Right ventricle myocardium superior (tissue), 1 donor: ENCODE measurements around the gene ARHGAP26. TPM values are rescaled to one million over a fixed set of nuclear protein-coding genes. Genes with fewer than 3 reads are reported as not detected.
A peak's percentile ranks its signal among the peaks of the same experiment; 100 is the strongest.

Experiments
- ATAC-seq: fragments of 200-7000 bp; cut with Tn5 transposase; one replicate; pipeline ENCODE4 v1.9.1; 2020; ENCODE audit warnings: mild to moderate bottlenecking; ENCODE audit not compliant: poor library complexity
- DNase-seq: peaks from one replicate; pipeline ENCODE4 v3.0.0-alpha.2; 2020
- intact Hi-C: fragments of 100-400 bp; cut with DNase I; formaldehyde crosslinking; loops from one replicate; pipeline ENCODE4 v1.11.2; 2022
- total RNA-seq: library from RNA; stranded (reverse); fragmentation: NEBNext Ultra II Directional; extraction: Animal tissue kit (Norgen Biotek cat#: 25700); gene quantifications from one replicate; pipeline ENCODE4 v1.2.1, GENCODE V29; 2021
- donor health status: DM: no; HTN: yes; CAD: no; lungs with severe emphysema.

ARHGAP26 gene
- total RNA-seq, 1 donor from 2014 or later = 32.5 TPM

DNA sequence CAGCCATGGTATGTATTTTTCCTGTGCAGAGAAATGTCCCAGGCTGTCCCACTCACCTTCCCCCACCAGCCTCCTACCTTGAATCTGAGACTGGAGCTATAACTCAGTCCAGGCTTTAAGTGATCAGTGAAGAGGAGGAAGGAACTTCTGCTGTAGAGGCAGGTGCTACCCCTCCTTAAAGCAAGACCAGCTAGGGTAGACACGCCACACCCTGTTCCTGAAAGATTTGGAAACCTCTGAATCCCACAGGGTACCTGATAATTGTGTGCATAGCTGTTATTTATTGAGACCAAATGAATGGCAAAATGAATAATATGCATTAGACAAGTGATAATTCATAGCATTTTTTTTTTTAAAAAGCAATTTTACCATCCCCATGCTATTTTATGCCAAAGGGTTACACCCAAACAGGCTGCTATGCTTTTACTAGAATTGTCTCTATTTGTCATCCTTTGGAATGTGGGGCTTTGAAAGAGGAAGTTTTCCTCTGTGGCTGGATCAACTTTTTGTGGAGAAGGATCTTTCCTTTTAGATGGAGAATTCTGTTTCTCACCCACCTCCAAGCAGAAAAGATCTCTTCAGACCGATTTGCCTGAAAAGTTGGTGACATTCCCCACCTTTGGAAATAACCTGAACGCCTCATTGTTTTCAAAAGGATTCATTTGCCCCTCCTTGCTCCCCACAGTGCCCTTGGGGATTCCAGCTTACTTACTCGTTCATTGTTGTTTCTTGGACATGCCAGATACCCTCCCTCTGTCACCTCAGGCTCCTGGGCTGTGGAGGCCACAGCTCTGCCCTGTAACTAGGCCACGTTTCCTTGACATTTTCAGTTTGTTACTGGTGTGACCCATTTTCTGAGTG lies 384.6 kb downstream of the ARHGAP26 start:
- intact Hi-C loops = no loop called here
- no peak for ATAC-seq
- DNase-seq = no peak

DNA sequence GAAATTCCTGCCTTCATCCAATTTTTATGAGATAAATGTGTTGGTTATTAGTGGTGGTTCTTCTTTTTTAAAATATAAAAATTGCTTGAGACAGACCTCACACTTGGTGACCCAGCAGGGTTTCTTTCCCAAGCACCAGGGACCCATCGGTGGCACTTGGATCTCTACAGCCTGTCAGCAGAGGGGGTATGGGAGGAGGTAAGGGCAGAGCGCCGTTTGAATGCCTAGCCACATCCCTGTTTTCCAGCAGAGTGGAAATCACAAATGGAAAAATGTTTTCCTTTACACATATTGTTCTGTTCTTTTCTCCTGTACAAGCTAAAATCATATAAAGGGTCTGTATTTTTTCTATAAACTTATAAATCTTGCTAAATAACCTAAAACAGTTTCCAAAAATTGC lies 385.3 kb downstream of the ARHGAP26 start:
- ATAC-seq (no peak), DNase-seq (no peak)
- intact Hi-C loops = no loop called here

DNA sequence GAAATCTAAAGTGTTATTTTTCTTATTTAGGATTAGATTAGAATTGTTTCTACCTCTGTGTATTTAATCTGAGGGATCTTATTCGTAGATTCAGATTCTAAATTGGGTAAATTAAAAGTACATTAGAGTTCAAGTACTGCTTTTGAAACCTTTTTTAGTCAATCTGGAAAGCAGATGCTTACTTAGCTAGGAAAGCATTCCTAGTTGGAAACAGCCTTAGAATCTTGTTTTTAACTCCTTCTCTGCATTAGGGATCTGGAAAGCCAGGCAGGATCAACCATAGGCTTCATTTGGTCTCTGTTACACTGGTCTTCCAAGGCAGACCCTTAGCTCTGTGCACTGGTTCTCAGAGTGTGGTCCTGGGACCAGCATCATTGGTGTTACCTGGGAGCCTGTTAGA lies 385.9 kb downstream of the ARHGAP26 start:
- intact Hi-C loops = no loop called here
- no peak for DNase-seq

DNA sequence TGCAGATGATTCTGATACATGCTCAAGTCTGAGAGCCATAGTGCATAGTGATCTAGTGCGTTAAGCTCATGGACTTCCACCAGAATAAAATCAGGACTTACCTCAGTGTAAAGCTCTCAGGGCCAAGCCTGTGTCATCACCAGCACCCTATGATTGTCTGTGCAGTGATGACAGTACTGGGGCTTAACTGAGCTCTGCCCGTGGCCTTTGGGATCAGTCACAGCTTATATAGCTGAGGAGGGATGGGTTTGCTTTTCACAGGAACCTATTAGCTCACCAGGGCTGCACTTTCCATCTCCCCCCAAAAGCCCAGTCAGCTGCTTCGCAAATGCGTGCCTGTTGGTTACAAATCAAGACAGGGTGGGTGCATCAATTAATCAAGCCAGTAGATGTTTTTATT lies 386.4 kb downstream of the ARHGAP26 start:
- intact Hi-C loops = no loop called here
- no peak for DNase-seq
- ATAC-seq = no peak

More for the DNA sequence above, 385.9 kb downstream of the ARHGAP26 start:
- no peak for ATAC-seq

DNA sequence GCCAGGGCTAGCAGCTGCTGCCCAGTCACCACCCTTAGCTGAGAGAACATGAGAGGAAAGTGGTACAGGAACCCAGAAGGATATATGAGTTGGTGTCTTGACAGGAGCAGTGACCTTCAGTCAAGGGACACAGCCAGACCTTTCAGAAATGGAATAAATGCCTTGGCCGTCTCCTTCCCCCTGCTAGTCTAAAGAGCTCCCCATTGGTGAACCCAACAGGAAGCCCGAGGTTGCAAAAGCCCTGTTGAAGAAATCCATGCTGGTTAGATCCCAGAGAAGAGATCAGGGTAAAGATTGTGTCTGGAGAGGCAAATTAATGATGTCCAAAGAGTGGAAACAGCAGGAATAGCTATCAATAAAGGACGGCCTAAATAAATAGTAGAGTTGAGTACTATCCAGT lies 388.9 kb downstream of the ARHGAP26 start:
- no peak for ATAC-seq
- intact Hi-C loops = no loop called here
- no peak for DNase-seq

DNA sequence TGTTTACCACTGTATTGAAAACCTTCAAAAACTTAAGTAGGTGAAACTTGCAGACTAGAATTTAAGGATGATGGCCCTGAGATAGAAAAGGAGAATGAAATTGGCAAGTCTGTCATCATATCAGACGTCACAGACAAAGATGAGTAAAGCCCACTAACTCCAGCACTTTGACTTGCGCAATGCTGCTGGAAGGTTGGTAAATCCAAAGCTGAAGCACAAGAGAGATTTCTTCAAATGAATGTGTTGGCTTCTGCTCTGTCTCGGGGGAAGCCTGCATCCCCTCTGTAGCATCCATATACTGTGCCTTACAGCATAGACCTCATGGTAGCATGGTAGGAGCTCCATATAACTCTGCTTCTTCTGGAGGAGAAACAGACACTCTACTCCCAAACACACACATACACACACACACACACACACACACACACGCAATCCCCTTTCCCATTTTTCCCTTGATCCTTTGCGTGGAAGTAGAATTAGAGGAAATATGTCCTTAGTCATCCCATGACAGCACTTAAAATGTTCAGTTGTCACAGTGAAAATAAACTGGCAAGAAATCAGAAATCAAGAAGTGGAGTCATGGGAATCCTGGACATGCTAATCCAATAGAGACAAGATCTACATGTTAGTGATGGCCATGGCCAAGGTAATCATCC lies 391.8 kb downstream of the ARHGAP26 start:
- intact Hi-C loops = no loop called here
- peak; percentile 46 for ATAC-seq
- DNase-seq = no peak

DNA sequence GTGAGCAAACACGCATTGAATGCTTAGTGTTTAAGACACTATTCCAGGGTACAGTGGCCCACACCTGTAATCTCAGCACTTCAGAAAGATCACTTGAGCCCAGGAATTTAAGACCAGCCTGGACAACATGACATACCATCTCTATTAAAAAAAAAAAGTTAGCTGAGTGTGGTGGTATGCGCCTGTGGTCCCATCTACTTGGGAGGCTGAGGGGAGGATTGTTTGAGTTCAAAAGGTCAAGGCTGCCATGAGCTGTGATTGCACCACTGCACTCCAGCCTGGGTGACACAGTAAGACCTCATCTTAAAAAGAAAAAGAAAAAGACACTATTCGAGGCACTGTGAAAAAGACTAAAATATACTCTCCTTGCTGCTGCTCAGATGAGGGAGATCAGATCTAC lies 392.6 kb downstream of the ARHGAP26 start:
- no peak for DNase-seq
- no peak for ATAC-seq
- intact Hi-C loops = no loop called here

DNA sequence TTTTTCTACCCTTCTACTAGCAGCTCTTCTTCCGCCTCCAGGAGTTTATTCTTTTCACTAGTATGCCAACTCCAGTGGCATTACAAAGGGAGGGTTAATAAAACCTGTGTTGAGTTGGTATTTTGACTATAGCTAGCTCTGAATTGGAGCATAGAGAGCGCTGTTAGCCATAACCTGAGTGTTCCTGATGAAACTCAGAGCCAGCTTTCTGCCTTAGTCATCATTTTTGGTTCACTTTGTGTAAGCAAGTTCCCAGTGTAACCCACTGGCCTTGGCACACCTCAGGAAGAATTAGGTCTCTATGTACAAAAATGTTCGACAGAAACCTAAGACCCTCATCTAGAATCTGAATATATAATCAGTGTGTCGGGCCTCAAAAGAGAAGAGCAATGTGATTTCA lies 394.4 kb downstream of the ARHGAP26 start:
- DNase-seq (no peak), ATAC-seq (no peak)
- intact Hi-C loops = no loop called here

DNA sequence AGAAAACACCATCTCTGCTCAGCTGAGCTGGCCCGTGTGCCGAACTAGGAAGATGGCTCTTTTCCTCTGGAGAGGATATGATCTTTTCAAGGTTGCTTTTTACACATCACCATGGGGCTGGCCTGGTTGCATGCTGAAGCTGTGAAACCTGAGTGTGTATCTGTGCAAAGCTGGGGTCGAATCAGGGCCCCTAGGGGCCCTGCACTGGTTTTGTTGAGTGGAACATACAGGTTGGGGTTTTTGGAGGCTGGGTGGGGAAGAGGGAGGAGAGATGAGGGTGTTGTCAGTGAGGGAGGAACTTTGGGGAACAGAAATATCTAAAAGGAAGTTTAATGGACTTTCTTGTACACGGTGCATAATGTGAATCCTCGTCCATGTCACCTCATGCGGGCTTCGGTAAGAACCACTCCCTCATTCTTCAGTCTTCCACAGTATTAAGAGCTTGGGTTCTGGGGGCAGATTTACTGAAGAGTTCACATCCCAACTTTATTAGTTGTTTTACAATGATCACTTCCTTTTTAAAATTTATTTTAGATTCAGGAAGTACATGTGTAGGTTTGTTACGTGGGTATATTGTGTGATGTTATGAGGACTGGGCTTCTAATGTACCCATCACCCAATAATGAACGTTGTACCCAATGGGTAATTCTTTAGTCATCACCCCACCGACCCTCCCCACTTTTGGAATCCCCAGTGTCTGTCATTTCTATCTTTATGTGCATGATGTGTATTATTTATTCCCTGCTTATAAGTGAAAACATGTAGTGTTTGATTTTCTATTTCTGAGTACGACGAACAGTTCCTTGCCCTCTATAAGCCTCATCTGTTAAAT lies 395.1 kb downstream of the ARHGAP26 start:
- DNase-seq (no peak), ATAC-seq (no peak)
- intact Hi-C loops = no loop called here

DNA sequence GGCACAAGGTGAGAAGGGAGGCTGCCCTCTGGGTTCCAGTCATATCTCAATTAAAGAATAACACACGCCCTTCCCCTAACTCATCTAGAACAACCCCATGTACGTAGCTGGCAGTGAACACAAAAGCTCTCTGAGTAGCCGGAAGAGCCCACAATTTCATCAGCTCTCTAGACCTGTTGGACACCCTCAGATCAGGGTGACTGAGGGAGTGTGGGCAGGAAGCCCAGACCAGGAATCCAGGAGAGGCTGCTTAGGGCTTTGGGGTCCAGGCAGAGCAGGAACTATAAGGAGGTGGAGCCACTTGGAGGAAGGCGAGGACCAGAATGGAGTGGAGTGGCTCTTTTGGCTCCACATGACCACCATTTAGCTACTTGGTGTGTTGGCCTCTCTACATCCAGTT lies 395.9 kb downstream of the ARHGAP26 start:
- ATAC-seq = no peak
- intact Hi-C loops = no loop called here
- DNase-seq = no peak

DNA sequence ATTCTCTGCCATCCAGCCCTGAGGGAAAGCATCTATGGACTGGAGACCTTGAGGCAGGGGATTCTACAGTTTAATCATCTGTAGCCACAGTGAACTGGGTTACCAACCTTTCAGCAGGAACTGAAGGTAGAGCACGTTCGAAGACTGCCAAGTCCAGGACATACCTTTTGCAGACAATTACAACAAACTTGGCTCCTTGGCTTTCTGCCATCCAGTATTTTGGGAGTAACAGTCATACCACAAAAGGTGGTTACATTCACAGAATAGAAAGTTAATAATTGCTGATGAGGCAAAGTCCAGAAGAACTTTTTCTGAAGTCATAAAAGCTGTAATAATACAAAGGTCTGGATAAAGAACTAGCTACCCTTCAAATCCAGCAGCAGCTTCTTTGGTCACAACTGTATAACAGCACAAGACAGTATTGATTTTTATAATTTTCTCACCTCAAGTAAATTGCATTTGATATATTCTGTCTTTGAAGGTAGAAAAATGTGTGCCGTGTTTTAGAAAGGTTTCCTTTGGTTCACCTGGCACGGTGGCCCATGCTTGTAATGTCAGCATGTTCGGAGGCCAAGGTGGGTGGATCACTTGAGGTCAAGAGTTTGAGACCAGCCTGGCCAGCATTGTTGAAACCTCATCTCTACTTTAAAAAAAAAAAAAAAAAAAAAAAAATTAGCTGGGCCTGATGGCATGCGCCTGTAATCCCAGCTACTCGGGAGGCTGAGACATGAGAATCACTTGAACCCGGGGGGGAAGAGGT lies 396.7 kb downstream of the ARHGAP26 start:
- no peak for ATAC-seq
- DNase-seq = no peak
- intact Hi-C loops = no loop called here

DNA sequence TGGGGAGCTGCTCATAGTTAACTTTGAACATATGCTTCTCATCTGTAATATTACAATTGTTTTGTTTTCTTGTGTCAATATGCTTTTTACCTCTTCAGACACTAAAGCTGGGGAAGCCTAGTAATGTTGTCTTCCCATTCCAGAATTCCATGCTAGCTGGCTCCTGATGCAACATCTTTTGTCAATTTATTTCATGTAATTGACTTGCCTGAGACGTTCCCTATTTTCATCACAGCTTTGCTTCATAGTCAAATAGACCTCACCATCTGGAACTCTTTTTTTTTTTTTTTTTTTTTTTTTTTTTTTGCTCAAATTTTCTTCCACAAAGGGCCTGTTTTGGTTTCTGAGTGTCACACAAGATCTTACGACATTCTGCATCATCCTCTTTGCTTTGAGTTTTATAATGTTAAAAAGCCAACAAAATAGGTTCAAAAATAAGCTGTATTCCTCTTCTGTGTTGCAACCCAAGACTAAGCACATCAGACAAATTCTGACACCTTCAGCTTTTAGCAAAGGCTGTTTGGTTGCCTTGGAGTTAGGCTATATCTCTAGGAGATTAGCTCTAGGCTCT lies 398.1 kb downstream of the ARHGAP26 start:
- DNase-seq (no peak), ATAC-seq (no peak)
- intact Hi-C loops = no loop called here

DNA sequence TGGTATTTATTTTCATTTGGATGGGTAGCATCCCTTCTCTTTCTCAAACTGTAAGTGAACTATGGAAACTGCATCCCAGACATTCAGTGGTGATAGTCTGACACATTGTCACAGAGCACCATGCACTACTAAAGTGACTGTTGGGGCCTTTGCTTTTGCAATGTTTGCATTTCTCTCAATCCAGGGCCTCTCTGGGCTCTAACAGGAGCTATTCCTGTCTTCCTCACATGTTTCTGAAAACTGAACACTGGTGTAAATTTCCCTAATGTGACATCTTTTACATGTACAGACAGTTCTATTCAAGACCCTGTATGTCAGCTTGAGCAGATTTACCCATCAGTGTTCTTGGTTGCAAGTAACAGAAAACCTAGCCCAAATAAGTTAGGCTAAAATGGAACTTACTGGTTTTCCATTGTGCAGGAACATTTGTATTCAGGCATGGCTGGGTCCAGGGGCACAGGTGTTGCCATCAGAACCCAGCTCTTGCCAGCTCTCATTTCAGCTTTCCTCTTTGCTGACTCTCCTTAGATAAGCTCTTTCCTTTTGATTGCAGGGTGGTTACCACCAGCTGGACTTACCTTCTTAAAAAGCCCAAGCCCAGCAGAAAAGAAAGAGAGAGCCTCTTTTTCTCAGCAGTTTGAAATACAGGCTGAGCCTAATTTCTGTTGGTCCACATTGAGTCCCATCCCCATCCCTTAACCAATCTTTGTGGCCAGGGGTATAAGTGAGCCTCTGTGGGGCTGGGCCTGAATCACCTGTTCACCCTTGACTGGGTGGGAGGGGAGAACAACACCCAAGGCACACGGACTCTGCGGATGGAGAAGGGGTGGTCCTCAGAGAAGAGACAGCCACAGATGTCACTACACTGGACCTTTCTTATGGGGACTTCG lies 399.0 kb downstream of the ARHGAP26 start:
- no peak for ATAC-seq
- no peak for DNase-seq
- intact Hi-C loops = no loop called here

DNA sequence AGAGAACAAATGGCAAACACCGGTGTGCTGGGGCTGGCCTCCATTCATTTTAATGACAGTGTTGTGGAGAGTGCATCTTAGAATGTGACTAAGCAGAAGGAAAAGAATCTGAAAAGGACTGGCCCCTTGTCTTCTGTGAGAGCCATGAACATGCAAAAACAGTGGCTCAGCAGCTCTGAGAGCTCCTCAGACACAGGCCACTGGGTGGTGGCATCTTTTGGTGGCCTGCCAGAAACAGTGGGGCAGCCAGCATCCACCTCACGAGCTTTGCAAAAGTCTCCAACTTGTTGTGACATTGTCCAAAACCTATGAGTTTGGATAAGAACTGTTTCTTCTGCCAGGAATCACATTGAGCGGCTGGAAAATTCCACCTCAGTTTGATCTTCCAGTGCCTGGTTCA lies 399.9 kb downstream of the ARHGAP26 start:
- intact Hi-C loops = no loop called here
- no peak for DNase-seq
- no peak for ATAC-seq

DNA sequence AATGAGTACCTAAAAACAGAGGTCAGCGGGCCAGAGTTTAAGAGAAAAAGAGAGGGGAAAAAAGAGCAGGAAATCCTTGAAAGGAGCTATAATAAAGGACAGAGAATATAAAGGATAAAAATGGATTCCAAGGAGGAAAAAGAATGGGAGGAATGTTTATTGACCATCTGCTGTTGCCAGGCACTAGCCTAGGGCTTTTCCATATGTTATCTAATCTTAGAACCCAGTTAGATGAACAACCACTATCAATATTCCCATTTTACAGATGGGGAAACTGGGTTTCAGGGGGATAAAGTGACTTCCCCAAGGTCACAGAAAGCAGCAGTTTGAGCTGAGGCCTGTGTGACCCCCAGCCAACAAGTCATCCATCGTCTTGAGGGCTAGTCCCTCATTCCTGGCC lies 400.8 kb downstream of the ARHGAP26 start:
- DNase-seq = no peak
- intact Hi-C loops = no loop called here
- no peak for ATAC-seq

DNA sequence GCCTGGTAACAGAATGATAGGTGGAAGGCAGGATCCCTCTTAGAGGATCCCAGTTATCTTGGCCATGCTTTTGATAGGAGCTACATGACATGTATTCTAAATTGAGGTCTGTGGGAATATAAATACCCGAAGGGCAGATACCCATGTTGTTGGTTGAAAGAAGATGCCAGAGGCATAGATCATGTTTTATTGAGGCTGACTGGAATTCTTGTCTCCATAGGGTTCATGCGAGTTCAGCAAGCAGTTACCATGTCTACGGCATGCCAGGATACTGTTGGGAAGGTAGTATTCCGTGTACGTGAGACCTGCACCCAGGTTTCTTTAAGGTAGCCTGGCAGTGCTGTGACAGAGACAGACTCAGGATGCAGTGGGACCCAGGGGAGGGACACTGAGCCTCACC lies 402.6 kb downstream of the ARHGAP26 start:
- no peak for ATAC-seq
- DNase-seq = no peak
- intact Hi-C loops = no loop called here

DNA sequence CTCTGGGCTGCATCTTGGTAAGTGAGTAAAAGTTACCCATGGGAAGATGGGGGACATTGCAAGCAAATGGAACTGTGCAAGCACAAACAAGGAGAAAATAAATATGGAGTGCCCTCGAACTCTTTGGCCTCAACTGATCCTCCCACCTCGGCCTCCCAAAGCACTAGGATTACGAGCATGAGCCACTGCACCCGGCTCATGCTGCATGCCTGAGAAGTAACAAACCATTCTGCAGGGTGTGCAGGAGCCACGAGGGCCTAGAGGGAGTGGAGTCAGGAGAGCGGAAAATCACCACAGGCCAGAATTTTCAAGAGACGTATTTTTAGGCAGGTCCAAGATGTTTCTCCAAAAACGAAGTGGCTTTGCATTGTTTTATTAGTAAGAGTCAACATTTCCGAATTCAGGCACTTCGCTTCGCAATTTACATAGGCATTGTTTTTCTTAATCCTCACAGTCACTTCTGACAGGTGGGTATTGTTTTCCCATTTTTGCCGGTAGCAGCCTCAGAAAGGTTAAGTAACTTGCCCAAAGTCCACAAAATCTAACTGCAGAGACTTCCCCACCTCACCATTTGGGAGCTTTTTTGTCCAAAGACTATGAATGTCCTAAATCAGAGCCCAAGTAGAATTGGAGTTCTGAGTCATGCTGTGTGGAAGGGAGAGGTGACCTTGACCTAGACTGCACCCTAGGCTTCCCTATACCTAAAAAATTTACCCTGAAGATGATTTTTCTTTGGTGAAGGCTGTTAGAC lies 403.1 kb downstream of the ARHGAP26 start:
- intact Hi-C loops = no loop called here
- no peak for DNase-seq
- no peak for ATAC-seq
